ENCODE data around the gene PROM1.

PROM1 gene

DNA sequence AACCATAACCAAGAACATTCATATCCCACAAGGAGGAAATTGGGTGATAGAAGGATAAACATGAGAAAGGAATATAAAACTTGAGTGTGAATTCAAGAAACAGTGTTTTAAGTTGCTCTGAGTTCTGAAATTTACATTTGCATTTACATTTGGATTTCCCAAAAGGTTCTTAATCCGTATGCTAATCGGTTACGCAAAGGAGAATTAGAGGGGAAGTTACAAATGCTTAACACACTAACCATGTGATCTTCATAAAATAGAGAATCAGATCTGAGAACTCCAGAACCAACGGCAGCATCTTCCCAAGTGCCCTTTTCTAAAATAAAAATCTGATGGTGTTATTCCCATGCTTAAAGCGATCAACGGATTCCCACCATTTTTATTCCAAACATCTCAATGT, 48.0 kb downstream of the PROM1 start:
- H3K27ac ChIP-seq (ENCODE audit: low read length) = no peak overlapping the region
- H3K36me3 ChIP-seq (ENCODE audit: control insufficient read depth in 1 of 2, insufficient read depth in 2 of 2, low read length in 2 of 2) = no peaks in the 10 kb centered on the region
- peaks cover 0 to 8% of the 10 kb centered on the region in 2 donors for H3K4me1 ChIP-seq (ENCODE audit: control insufficient read depth in 1 of 2, insufficient read depth in 2 of 2, low read length in 2 of 2)
- H3K9me3 ChIP-seq (ENCODE audit: control insufficient read depth in 1 of 2, low read length in 2 of 2) = no peaks in the 10 kb centered on the region
- no peaks in the 10 kb centered on the region for H3K27me3 ChIP-seq (ENCODE audit: low read depth, low read length)
- H3K4me3 ChIP-seq (ENCODE audit: low read depth in 1 of 2, low read length in 2 of 2) = no peak overlapping the region

DNA sequence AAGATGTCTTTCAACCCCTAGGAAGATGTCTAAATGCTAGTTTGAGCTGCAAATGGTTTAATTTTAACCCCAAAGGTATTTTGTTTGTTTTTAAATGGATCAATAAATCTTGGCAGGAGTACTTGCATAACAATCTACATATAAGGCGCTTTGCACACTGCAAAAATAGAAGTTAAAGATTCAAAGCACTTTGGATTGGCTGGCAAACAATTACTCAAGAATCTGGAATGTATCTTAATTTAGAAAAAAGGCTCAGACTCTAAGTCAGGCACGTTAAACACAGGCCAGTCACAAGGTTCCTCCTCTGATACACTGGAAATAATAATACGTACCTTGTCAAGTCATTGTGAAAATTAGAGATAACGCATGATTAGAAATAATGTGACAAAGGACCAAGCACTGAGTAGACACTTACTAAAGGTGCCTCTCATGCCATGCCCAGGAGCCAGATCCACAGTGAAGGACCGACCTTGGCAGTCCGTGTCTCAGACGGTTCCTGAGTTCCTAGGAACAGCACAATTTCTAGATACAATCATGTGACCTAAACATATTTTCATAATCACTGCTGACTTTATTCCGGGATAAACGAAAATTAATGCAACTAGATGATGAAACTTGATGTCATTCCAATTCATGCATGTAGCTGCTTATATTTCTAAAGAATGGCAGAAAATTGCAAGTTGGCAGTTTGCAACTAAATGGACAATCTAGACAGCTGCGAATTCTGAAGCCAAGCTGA, 49.6 kb downstream of the PROM1 start:
- H3K4me3 ChIP-seq (ENCODE audit: low read depth in 1 of 2, low read length in 2 of 2) = no peak overlapping the region
- H3K27ac ChIP-seq (ENCODE audit: low read length) = no peak overlapping the region
- no peaks in the 10 kb centered on the region for H3K9me3 ChIP-seq (ENCODE audit: control insufficient read depth in 1 of 2, low read length in 2 of 2)
- peaks cover 0 to 8% of the 10 kb centered on the region in 2 donors for H3K4me1 ChIP-seq (ENCODE audit: control insufficient read depth in 1 of 2, insufficient read depth in 2 of 2, low read length in 2 of 2)
- H3K36me3 ChIP-seq (ENCODE audit: control insufficient read depth in 1 of 2, insufficient read depth in 2 of 2, low read length in 2 of 2) = no peaks in the 10 kb centered on the region
- H3K27me3 ChIP-seq (ENCODE audit: low read depth, low read length) = no peaks in the 10 kb centered on the region

- Histone ChIP-seq H3K9me3 (ENCODE audit: control insufficient read depth in 1 of 2, low read length in 2 of 2) (no peaks in the 10 kb centered on the region), H3K4me1 (ENCODE audit: control insufficient read depth in 1 of 2, insufficient read depth in 2 of 2, low read length in 2 of 2) (peaks cover 0 to 8% of the 10 kb centered on the region in 2 donors), H3K27me3 (ENCODE audit: low read depth, low read length) (no peaks in the 10 kb centered on the region), H3K4me3 (ENCODE audit: low read depth in 1 of 2, low read length in 2 of 2) (no peak overlapping the region), H3K27ac (ENCODE audit: low read length) (no peak overlapping the region), H3K36me3 (ENCODE audit: control insufficient read depth in 1 of 2, insufficient read depth in 2 of 2, low read length in 2 of 2) (no peaks in the 10 kb centered on the region)
Observed at GRCh38 chr4:16032396-16032770, 51.4 kb downstream of the PROM1 start.

- Histone ChIP-seq H3K27me3 (ENCODE audit: low read depth, low read length) (no peaks in the 10 kb centered on the region), H3K4me3 (ENCODE audit: low read depth in 1 of 2, low read length in 2 of 2) (no peak overlapping the region), H3K4me1 (ENCODE audit: control insufficient read depth in 1 of 2, insufficient read depth in 2 of 2, low read length in 2 of 2) (peaks cover 0 to 8% of the 10 kb centered on the region in 2 donors), H3K9me3 (ENCODE audit: control insufficient read depth in 1 of 2, low read length in 2 of 2) (no peaks in the 10 kb centered on the region), H3K27ac (ENCODE audit: low read length) (no peak overlapping the region), H3K36me3 (ENCODE audit: control insufficient read depth in 1 of 2, insufficient read depth in 2 of 2, low read length in 2 of 2) (no peaks in the 10 kb centered on the region)
Observed at GRCh38 chr4:16031546-16032395, 52.1 kb downstream of the PROM1 start.

GRCh38 chr4:16029886-16030285, 53.9 kb downstream of the PROM1 start:
- peaks cover 0 to 8% of the 10 kb centered on the region in 2 donors for H3K4me1 ChIP-seq (ENCODE audit: control insufficient read depth in 1 of 2, insufficient read depth in 2 of 2, low read length in 2 of 2)

DNA sequence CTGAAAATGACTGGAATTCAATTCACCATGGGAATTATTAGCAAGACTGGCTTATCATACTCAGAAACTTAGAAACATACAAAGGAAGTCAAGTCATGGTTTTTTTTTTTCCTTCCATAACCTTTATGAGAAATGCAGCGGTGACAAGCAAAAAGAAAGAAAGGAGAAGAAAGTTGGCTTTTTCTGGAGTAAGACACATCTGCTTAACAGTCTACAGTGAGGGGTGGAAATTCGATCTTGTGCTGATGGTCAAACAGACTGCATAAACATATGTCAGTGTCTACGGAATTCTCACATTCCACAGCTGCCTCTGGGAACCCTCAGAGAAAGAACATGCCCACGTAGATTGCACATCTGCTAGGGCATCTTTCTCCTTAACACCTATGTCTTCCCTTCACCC, 54.6 kb downstream of the PROM1 start:
- Histone ChIP-seq H3K9me3 (ENCODE audit: control insufficient read depth in 1 of 2, low read length in 2 of 2) (no peaks in the 10 kb centered on the region), H3K27me3 (ENCODE audit: low read depth, low read length) (no peaks in the 10 kb centered on the region), H3K27ac (ENCODE audit: low read length) (no peak overlapping the region), H3K4me1 (ENCODE audit: control insufficient read depth in 1 of 2, insufficient read depth in 2 of 2, low read length in 2 of 2) (peaks cover 0 to 8% of the 10 kb centered on the region in 2 donors), H3K36me3 (ENCODE audit: control insufficient read depth in 1 of 2, insufficient read depth in 2 of 2, low read length in 2 of 2) (no peaks in the 10 kb centered on the region), H3K4me3 (ENCODE audit: low read depth in 1 of 2, low read length in 2 of 2) (no peak overlapping the region)

More at GRCh38 chr4:16029886-16030285, 53.9 kb downstream of the PROM1 start:
- Histone ChIP-seq H3K27me3 (ENCODE audit: low read depth, low read length) (no peaks in the 10 kb centered on the region), H3K36me3 (ENCODE audit: control insufficient read depth in 1 of 2, insufficient read depth in 2 of 2, low read length in 2 of 2) (no peaks in the 10 kb centered on the region), H3K9me3 (ENCODE audit: control insufficient read depth in 1 of 2, low read length in 2 of 2) (no peaks in the 10 kb centered on the region), H3K27ac (ENCODE audit: low read length) (no peak overlapping the region), H3K4me3 (ENCODE audit: low read depth in 1 of 2, low read length in 2 of 2) (no peak overlapping the region)

GRCh38 chr4:16027626-16028025, 56.2 kb downstream of the PROM1 start:
- Histone ChIP-seq H3K4me3 (ENCODE audit: low read depth in 1 of 2, low read length in 2 of 2) (no peak overlapping the region), H3K27ac (ENCODE audit: low read length) (no peak overlapping the region), H3K9me3 (ENCODE audit: control insufficient read depth in 1 of 2, low read length in 2 of 2) (no peaks in the 10 kb centered on the region), H3K36me3 (ENCODE audit: control insufficient read depth in 1 of 2, insufficient read depth in 2 of 2, low read length in 2 of 2) (no peaks in the 10 kb centered on the region), H3K4me1 (ENCODE audit: control insufficient read depth in 1 of 2, insufficient read depth in 2 of 2, low read length in 2 of 2) (peaks cover 0 to 4% of the 10 kb centered on the region in 2 donors), H3K27me3 (ENCODE audit: low read depth, low read length) (no peaks in the 10 kb centered on the region)

DNA sequence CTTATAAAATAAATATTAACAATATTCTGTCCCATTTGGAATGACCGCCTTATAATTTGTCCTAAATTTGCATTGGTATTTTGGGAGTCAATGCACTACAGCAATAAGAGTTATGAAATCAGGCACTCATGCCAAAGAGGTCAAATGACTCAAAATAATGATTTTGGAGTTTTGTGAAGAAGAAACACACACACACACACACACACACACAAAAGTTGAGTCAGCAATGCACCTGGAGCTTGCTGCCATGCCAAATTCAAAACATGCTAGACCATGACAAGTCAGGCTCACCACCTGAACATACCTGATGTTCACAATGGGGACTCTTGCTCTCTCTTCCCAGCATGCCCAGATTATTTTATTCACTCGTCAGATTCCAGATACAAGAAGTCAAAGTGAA, 56.7 kb downstream of the PROM1 start:
- Histone ChIP-seq H3K4me3 (ENCODE audit: low read depth in 1 of 2, low read length in 2 of 2) (no peak overlapping the region), H3K9me3 (ENCODE audit: control insufficient read depth in 1 of 2, low read length in 2 of 2) (no peaks in the 10 kb centered on the region), H3K27me3 (ENCODE audit: low read depth, low read length) (no peaks in the 10 kb centered on the region), H3K4me1 (ENCODE audit: control insufficient read depth in 1 of 2, insufficient read depth in 2 of 2, low read length in 2 of 2) (peaks cover 0 to 3% of the 10 kb centered on the region in 2 donors), H3K36me3 (ENCODE audit: control insufficient read depth in 1 of 2, insufficient read depth in 2 of 2, low read length in 2 of 2) (no peaks in the 10 kb centered on the region), H3K27ac (ENCODE audit: low read length) (no peak overlapping the region)

GRCh38 chr4:16026160-16026761, 57.6 kb downstream of the PROM1 start:
- no peaks in the 10 kb centered on the region for H3K4me1 ChIP-seq (ENCODE audit: control insufficient read depth in 1 of 2, insufficient read depth in 2 of 2, low read length in 2 of 2)
- no peak overlapping the region for H3K4me3 ChIP-seq (ENCODE audit: low read depth in 1 of 2, low read length in 2 of 2)
- no peaks in the 10 kb centered on the region for H3K27me3 ChIP-seq (ENCODE audit: low read depth, low read length)
- H3K36me3 ChIP-seq (ENCODE audit: control insufficient read depth in 1 of 2, insufficient read depth in 2 of 2, low read length in 2 of 2) = no peaks in the 10 kb centered on the region
- H3K9me3 ChIP-seq (ENCODE audit: control insufficient read depth in 1 of 2, low read length in 2 of 2) = no peaks in the 10 kb centered on the region
- no peak overlapping the region for H3K27ac ChIP-seq (ENCODE audit: low read length)

DNA sequence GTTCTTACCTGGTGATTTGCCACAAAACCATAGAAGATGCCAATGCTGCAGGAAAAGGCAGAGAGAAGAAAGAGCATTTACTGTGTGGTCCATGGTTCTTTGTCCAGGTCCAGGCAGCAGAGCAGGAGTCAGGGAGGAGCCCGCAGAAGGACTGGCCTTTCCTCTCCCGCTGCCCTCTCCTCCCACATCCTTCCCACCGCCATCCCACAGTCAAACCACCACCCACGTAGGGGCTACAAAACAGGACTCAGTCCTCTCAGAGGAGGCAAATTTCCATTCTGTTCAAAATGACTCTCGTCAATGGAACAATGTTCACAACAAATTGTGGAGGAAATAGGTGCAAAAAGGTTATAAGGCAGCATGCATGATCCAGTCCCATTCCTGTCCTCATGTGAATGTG, 58.6 kb downstream of the PROM1 start:
- no peaks in the 10 kb centered on the region for H3K36me3 ChIP-seq (ENCODE audit: control insufficient read depth in 1 of 2, insufficient read depth in 2 of 2, low read length in 2 of 2)
- no peak overlapping the region for H3K27ac ChIP-seq (ENCODE audit: low read length)
- no peaks in the 10 kb centered on the region for H3K9me3 ChIP-seq (ENCODE audit: control insufficient read depth in 1 of 2, low read length in 2 of 2)
- no peak overlapping the region for H3K4me3 ChIP-seq (ENCODE audit: low read depth in 1 of 2, low read length in 2 of 2)
- no peaks in the 10 kb centered on the region for H3K4me1 ChIP-seq (ENCODE audit: control insufficient read depth in 1 of 2, insufficient read depth in 2 of 2, low read length in 2 of 2)
- no peaks in the 10 kb centered on the region for H3K27me3 ChIP-seq (ENCODE audit: low read depth, low read length)

DNA sequence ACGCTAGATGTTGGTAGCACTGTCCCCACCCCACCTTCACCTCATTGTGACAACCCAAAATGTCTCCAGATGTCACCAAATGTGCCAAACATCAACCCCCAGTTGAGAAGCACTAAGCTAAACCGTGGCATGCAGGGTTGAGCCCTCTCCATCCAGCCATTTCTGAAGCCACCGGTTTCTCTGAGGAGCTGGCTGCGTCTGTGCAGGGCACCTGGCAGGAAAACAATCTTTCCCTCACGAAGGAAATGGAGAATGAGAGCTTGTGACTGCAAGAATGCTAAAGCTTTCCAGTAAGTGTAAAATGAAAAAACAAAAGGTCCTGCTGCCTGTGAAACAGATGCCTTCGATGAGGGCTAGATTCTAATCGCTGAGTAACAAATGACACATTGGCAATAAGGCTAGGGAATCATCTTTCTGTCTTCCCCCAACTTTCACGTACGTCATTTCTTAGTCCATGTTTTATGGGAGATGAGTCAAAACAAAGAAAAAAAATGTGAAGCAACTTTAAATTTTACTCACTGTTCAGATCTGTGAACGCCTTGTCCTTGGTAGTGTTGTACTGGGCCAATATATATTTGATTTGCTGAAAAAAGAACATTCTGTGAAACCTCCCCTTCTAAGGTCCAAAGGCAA, 59.9 kb downstream of the PROM1 start:
- Histone ChIP-seq H3K27me3 (ENCODE audit: low read depth, low read length) (no peaks in the 10 kb centered on the region), H3K27ac (ENCODE audit: low read length) (no peak overlapping the region), H3K36me3 (ENCODE audit: control insufficient read depth in 1 of 2, insufficient read depth in 2 of 2, low read length in 2 of 2) (no peaks in the 10 kb centered on the region), H3K9me3 (ENCODE audit: control insufficient read depth in 1 of 2, low read length in 2 of 2) (no peaks in the 10 kb centered on the region), H3K4me1 (ENCODE audit: control insufficient read depth in 1 of 2, insufficient read depth in 2 of 2, low read length in 2 of 2) (no peaks in the 10 kb centered on the region), H3K4me3 (ENCODE audit: low read depth in 1 of 2, low read length in 2 of 2) (no peak overlapping the region)
